Measurements from ENCODE around the gene PCK2. TPM values are rescaled to one million over a fixed set of nuclear protein-coding genes. Genes with fewer than 3 reads are reported as not detected.
"Not testable (repeated sequence)": the region's sequence is repeated elsewhere in the genome, so short reads cannot be mapped to it uniquely, and the experiment has no call there.

The PCK2 gene
- polyA plus RNA-seq, 5 donors: 13.3 to 17.8 (median 14.7) TPM

- DNase-seq: no peak
Measured at GRCh38 chr14:24093207-24093900, 757 bp upstream of the PCK2 start.

GRCh38 chr14:24094841-24095270 lies 745 bp downstream of the PCK2 start:
- no peak for DNase-seq

GRCh38 chr14:24095271-24096068 lies 1.4 kb downstream of the PCK2 start:
- DNase-seq: peak in 1 of 2 donors; percentile 28

- DNase-seq: no peak
Measured at GRCh38 chr14:24096545-24097181, 2.6 kb downstream of the PCK2 start.

- no peak for DNase-seq
Measured at GRCh38 chr14:24098229-24098926, 4.3 kb downstream of the PCK2 start.

- no peak for DNase-seq
Measured at GRCh38 chr14:24098927-24099813, 5.1 kb downstream of the PCK2 start.

- no peak for DNase-seq
Measured at GRCh38 chr14:24100197-24100981, 6.3 kb downstream of the PCK2 start.

GRCh38 chr14:24100982-24101494 lies 6.9 kb downstream of the PCK2 start:
- no peak for DNase-seq

- DNase-seq: no peak
Measured at GRCh38 chr14:24102357-24103048, 8.4 kb downstream of the PCK2 start.

- DNase-seq: no peak
Measured at GRCh38 chr14:24103451-24103850, 9.3 kb downstream of the PCK2 start.

- not testable (repeated sequence) for DNase-seq
Measured at GRCh38 chr14:24105609-24106239, 11.6 kb downstream of the PCK2 start.

- DNase-seq: no peak
Measured at GRCh38 chr14:24106672-24107271, 12.7 kb downstream of the PCK2 start.

- no peak for DNase-seq
Measured at GRCh38 chr14:24108336-24108874, 14.3 kb downstream of the PCK2 start.

- DNase-seq: no peak
Measured at GRCh38 chr14:24110060-24110459, 15.9 kb downstream of the PCK2 start.

- DNase-seq: no peak
Measured at GRCh38 chr14:24110523-24110922, 16.4 kb downstream of the PCK2 start.

GRCh38 chr14:24113379-24113800 lies 19.3 kb downstream of the PCK2 start:
- peak in 1 of 2 donors; percentile 36 for DNase-seq

- peak in 1 of 2 donors; percentile 92 for DNase-seq
Measured at GRCh38 chr14:24113801-24114531, 19.9 kb downstream of the PCK2 start.
